ENCODE measurements around the gene MCUR1. TPM values are rescaled to one million over a fixed set of nuclear protein-coding genes. Genes with fewer than 3 reads are reported as not detected.

Gene MCUR1
- total and polyA plus RNA-seq, 8 donors, result 6.8 to 14.5 (median 11.9) TPM

DNA sequence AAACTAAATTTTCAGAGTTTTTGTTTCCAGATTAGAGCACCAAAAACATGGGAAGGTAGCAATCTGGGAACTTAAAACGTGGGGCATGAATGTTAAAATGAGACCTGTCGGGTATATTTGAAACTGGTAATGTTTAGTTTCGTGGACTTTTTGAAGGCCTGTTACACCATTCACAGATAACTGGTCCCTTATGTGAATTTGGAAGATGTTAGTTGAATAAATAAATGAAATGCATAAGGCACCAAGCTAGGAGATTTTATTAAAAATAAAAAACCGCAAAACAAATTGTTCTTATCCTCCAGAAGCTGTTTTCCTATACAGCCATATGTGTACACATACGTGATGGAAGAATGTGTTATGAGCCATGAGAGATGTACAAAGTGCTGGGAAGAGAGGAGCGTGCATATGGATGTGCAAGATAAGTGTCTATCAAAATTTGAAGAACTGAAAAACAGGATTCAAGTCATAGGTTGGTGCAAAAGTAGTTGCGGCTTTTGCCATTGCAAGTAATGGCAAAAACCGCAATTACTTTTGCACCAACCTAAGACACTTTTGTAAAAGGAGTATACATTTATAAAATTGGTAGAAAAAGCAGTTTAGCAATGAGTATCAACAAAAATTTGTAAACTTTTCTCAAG lies 700 bp upstream of the MCUR1 start:
- ATAC-seq, result no peak
- FAIRE-seq, result no peak
- Histone ChIP-seq H3K27ac (peak overlapping the region; percentile 82 to 95 (median 90)), H3K4me1 (peaks cover 0 to 29% (median 10%) of the 10 kb centered on the region in 3 donors), H3K27me3 (no peaks in the 10 kb centered on the region), H3K36me3 (no peaks in the 10 kb centered on the region), H3K9me3 (no peaks in the 10 kb centered on the region), H3K4me3 (peak overlapping the region; percentile 53 to 94 (median 86))
- intact Hi-C loops (cut with DNase I), result loop anchor here in 1 of 3 donors (10.0 kb wide), 1 partner anchor 60 kb away; no protein-coding TSS in a partner anchor
- WGBS, 2 donors, result 24 to 34% methylated on average over 8 of the region's 8 CpGs
- no peak for DNase-seq
- TF ChIP-seq, protein P1, sequence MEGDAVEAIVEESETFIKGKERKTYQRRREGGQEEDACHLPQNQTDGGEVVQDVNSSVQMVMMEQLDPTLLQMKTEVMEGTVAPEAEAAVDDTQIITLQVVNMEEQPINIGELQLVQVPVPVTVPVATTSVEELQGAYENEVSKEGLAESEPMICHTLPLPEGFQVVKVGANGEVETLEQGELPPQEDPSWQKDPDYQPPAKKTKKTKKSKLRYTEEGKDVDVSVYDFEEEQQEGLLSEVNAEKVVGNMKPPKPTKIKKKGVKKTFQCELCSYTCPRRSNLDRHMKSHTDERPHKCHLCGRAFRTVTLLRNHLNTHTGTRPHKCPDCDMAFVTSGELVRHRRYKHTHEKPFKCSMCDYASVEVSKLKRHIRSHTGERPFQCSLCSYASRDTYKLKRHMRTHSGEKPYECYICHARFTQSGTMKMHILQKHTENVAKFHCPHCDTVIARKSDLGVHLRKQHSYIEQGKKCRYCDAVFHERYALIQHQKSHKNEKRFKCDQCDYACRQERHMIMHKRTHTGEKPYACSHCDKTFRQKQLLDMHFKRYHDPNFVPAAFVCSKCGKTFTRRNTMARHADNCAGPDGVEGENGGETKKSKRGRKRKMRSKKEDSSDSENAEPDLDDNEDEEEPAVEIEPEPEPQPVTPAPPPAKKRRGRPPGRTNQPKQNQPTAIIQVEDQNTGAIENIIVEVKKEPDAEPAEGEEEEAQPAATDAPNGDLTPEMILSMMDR (IDR thresholded peaks at IDR 0.05), result no peak

DNA sequence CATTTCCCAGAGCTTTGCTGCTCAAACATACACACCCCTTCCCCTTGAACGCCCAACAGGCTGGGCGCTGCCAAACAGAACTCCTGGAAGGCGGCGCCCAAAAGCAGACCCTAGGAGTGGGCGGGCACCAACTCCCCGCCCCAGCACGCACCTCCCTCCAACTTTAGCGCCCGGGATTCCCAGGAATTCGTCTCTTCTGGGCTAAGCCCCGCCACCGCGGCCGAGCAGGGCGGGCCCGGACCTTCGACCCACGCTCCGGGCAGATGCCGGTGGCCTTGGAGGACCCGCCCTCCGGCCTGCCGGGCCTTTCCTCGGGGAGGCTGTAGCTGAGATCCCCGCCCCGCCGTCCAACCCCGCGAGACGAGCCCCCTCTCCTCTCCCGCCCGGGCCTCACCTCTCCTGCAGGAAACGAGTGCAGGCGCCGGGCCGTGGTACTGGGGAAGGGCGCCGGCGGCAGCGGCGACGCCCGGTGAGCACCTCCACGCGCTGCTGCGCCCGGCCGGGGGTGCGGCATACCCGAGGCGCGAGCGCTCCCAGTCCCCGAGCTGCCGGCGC lies 659 bp downstream of the MCUR1 start:
- Histone ChIP-seq H3K4me1 (peaks cover 0 to 29% (median 10%) of the 10 kb centered on the region in 3 donors), H3K27me3 (no peaks in the 10 kb centered on the region), H3K27ac (peak overlapping the region; percentile 82 to 95 (median 90)), H3K4me3 (peak overlapping the region; percentile 53 to 94 (median 86)), H3K9me3 (no peaks in the 10 kb centered on the region), H3K36me3 (no peaks in the 10 kb centered on the region)
- FAIRE-seq, result no peak
- TF ChIP-seq, protein P1 (IDR thresholded peaks at IDR 0.05), result no peak
- intact Hi-C loops (cut with DNase I), result loop anchor here in 1 of 3 donors (10.0 kb wide), 1 partner anchor 61 kb away; no protein-coding TSS in a partner anchor
- peak; percentile 39 to 63 (median 56) for ATAC-seq
- peak; percentile 67 to 91 (median 72) for DNase-seq
- WGBS, 2 donors, result 0% methylated on average over 44 to 56 of the region's 56 CpGs

DNA sequence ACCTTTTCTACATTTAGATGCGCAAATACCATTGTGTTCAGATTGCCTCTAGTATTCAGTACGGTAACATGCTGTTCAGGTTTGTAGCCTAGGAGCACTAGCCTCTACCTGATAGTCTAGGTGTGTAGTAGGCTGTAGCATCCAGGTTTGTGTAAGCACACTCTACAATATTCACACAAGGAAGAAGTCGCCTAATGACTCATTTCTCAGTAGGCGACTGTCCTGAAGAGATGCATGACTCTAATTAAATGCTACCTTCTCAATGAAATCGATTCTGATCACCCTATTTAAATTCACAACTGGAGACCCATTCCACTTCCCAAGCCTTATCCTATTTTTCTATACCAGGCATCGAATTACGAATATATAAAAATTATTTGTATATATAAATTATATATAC lies 1.3 kb downstream of the MCUR1 start:
- WGBS, 2 donors, result 23 to 25% methylated on average over 7 of the region's 7 CpGs
- DNase-seq (no peak), ATAC-seq (no peak), FAIRE-seq (no peak)
- no peaks in the 10 kb centered on the region for H3K27me3 ChIP-seq
- no peaks in the 10 kb centered on the region for H3K36me3 ChIP-seq
- TF ChIP-seq, protein P1 (IDR thresholded peaks at IDR 0.05), result no peak
- peaks cover 0 to 29% (median 10%) of the 10 kb centered on the region in 3 donors for H3K4me1 ChIP-seq
- H3K4me3 ChIP-seq, result peak overlapping the region in 3 of 4 donors; percentile 83 to 94 (median 89)
- intact Hi-C loops (cut with DNase I), result loop anchor here in 1 of 3 donors (10.0 kb wide), 1 partner anchor 62 kb away; no protein-coding TSS in a partner anchor
- H3K27ac ChIP-seq, result peak overlapping the region in 3 of 4 donors; percentile 1 to 87 (median 82)
- H3K9me3 ChIP-seq, result no peaks in the 10 kb centered on the region

DNA sequence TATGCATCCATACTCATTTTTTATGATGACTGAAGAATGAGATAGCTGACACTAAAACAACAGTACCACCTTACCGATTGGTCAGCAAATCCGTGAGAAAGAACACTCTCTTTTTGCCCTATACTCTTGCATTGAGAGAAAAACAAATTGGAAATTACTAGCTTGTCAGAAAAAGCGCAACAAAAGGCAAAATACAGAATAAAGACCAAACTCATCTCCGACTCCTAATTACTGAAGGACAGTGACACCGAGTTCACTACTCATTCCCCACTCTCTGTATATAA lies 2.1 kb downstream of the MCUR1 start:
- no peak for DNase-seq
- 81 to 90% methylated on average over 5 of the region's 5 CpGs for WGBS, 2 donors
- no peak overlapping the region for H3K4me3 ChIP-seq
- TF ChIP-seq, protein P1 (IDR thresholded peaks at IDR 0.05), result no peak
- H3K36me3 ChIP-seq, result no peaks in the 10 kb centered on the region
- no peaks in the 10 kb centered on the region for H3K27me3 ChIP-seq
- no peak for FAIRE-seq
- intact Hi-C loops (cut with DNase I), result loop anchor here in 1 of 3 donors (10.0 kb wide), 1 partner anchor 62 kb away; no protein-coding TSS in a partner anchor
- no peak for ATAC-seq
- H3K9me3 ChIP-seq, result no peaks in the 10 kb centered on the region
- H3K4me1 ChIP-seq, result peaks cover 0 to 29% (median 10%) of the 10 kb centered on the region in 3 donors
- H3K27ac ChIP-seq, result peak overlapping the region in 1 of 4 donors; percentile 38
